H9 (cell line): ENCODE results near the gene LMBR1. TPM values are rescaled to one million over a fixed set of nuclear protein-coding genes. Genes with fewer than 3 reads are reported as not detected.
A peak's percentile ranks its signal among the peaks of the same experiment; 100 is the strongest.

ENCODE experiments used
- DNase-seq: peaks from one replicate; pipeline ENCODE4 v3.0.0-alpha.2; 2017
- H2AFZ ChIP-seq: one replicate; pipeline ENCODE4 v1.6.1; 2013; ENCODE audit warnings: mild to moderate bottlenecking, low read length, control low read depth, moderate library complexity
- H2AK5ac ChIP-seq: 2 replicates; pipeline ENCODE4 v1.6.1; 2013; ENCODE audit warnings: low read length, control low read depth, mixed read lengths; ENCODE audit not compliant: insufficient read length
- H2BK120ac ChIP-seq: one replicate; pipeline ENCODE4 v1.6.1; 2013; ENCODE audit warnings: low read depth, mild to moderate bottlenecking, low read length, control low read depth, inconsistent platforms; ENCODE audit not compliant: poor library complexity, severe bottlenecking
- H2BK12ac ChIP-seq: 2 replicates; pipeline ENCODE4 v1.6.1; 2013; ENCODE audit warnings: low read length, control low read depth, mixed read lengths, low read depth; ENCODE audit not compliant: insufficient read length
- H2BK15ac ChIP-seq: 2 replicates; pipeline ENCODE4 v1.6.1; 2013; ENCODE audit warnings: low read depth, low read length, control low read depth
- H2BK20ac ChIP-seq: one replicate; pipeline ENCODE4 v1.6.1; 2013; ENCODE audit warnings: low read depth, mild to moderate bottlenecking, low read length, control low read depth, inconsistent platforms; ENCODE audit not compliant: poor library complexity, severe bottlenecking
- H2BK5ac ChIP-seq: 2 replicates; pipeline ENCODE4 v1.6.1; 2013; ENCODE audit warnings: low read length, control low read depth, mixed read lengths; ENCODE audit not compliant: insufficient read length
- H3K14ac ChIP-seq: 2 replicates; pipeline ENCODE4 v1.6.1; 2013; ENCODE audit warnings: low read length, control low read depth; ENCODE audit not compliant: insufficient read depth
- H3K18ac ChIP-seq: 2 replicates; pipeline ENCODE4 v1.6.1; 2013; ENCODE audit warnings: low read depth, mild to moderate bottlenecking, mixed read lengths, low read length, control low read depth; ENCODE audit not compliant: insufficient read length
- H3K23ac ChIP-seq: 2 replicates; pipeline ENCODE4 v1.6.1; 2013; ENCODE audit warnings: low read length, control low read depth, mixed read lengths, low read depth; ENCODE audit not compliant: insufficient read length
- H3K23me2 ChIP-seq: 2 replicates; pipeline ENCODE4 v1.6.1; 2013; ENCODE audit warnings: low read depth, mild to moderate bottlenecking, mixed read lengths, low read length, control low read depth; ENCODE audit not compliant: insufficient read length, poor library complexity, severe bottlenecking
- H3K27ac ChIP-seq: 2 replicates; pipeline ENCODE4 v1.5.1; 2013; ENCODE audit warnings: low read length, control low read depth, mixed read lengths, low read depth; ENCODE audit not compliant: insufficient read length
- H3K27me3 ChIP-seq: 2 replicates; pipeline ENCODE4 v1.6.1; 2013; ENCODE audit warnings: low read length, control low read depth, inconsistent platforms; ENCODE audit not compliant: insufficient read depth
- H3K4ac ChIP-seq: 2 replicates; pipeline ENCODE4 v1.6.1; 2013; ENCODE audit warnings: low read depth, mild to moderate bottlenecking, control low read depth, inconsistent platforms, low read length, moderate library complexity
- H3K4me1 ChIP-seq: 2 replicates; pipeline ENCODE4 v1.6.1; 2013; ENCODE audit warnings: low read length, control low read depth, inconsistent platforms; ENCODE audit not compliant: insufficient read depth
- H3K4me2 ChIP-seq: 2 replicates; pipeline ENCODE4 v1.6.1; 2013; ENCODE audit warnings: low read length, control low read depth, mixed read lengths; ENCODE audit not compliant: insufficient read length, insufficient read depth
- H3K56ac ChIP-seq: 2 replicates; pipeline ENCODE4 v1.6.1; 2013; ENCODE audit warnings: low read depth, mild to moderate bottlenecking, mixed read lengths, low read length, control low read depth; ENCODE audit not compliant: insufficient read length
- H3K79me1 ChIP-seq: 2 replicates; pipeline ENCODE4 v1.6.1; 2013; ENCODE audit warnings: low read depth, mild to moderate bottlenecking, moderate library complexity, low read length, control low read depth, inconsistent platforms; ENCODE audit not compliant: insufficient read depth, poor library complexity, severe bottlenecking
- H3K79me2 ChIP-seq: 2 replicates; pipeline ENCODE4 v1.6.1; 2013; ENCODE audit warnings: low read length, control low read depth, inconsistent platforms; ENCODE audit not compliant: insufficient read depth
- H3K9ac ChIP-seq: 2 replicates; pipeline ENCODE4 v1.6.1; 2013; ENCODE audit warnings: low read length, control low read depth, mixed read lengths; ENCODE audit not compliant: insufficient read length; ENCODE audit errors: extremely low read depth
- H3K9me3 ChIP-seq: one replicate; pipeline ENCODE4 v1.6.1; 2013; ENCODE audit warnings: low read depth, low read length, inconsistent platforms; ENCODE audit not compliant: control insufficient read depth
- H3T11ph ChIP-seq: one replicate; pipeline ENCODE4 v1.6.1; 2013; ENCODE audit warnings: mild to moderate bottlenecking, low read length, control low read depth, inconsistent platforms
- H4K20me1 ChIP-seq: one replicate; pipeline ENCODE4 v1.6.1; 2013; ENCODE audit not compliant: control insufficient read depth, insufficient read length, insufficient read depth
- H4K5ac ChIP-seq: 2 replicates; pipeline ENCODE4 v1.6.1; 2013; ENCODE audit warnings: low read depth, mild to moderate bottlenecking, mixed read lengths, low read length, control low read depth; ENCODE audit not compliant: insufficient read length
- H4K8ac ChIP-seq: replicated peaks from 2 replicates; pipeline ENCODE4 v1.6.1; 2013; ENCODE audit warnings: low read length, control low read depth, mixed read lengths, low read depth; ENCODE audit not compliant: insufficient read length
- H4K91ac ChIP-seq: 2 replicates; pipeline ENCODE4 v1.6.1; 2013; ENCODE audit warnings: low read depth, mild to moderate bottlenecking, moderate library complexity, mixed read lengths, low read length, control low read depth; ENCODE audit not compliant: insufficient read length
- H3K27ac Mint-ChIP-seq, 3 experiments: 2 replicates in 2 of 3; 3 replicates in 1 of 3; pipeline ENCODE4 v1.8.0; 2020 to 2021; ENCODE audit warnings: mixed read lengths in 3 of 3, mild to moderate bottlenecking in 1 of 3, moderate library complexity in 1 of 3
- H3K27me3 Mint-ChIP-seq: 2 replicates; pipeline ENCODE4 v1.8.0; 2021; ENCODE audit warnings: low read depth, mild to moderate bottlenecking, moderate library complexity, mixed read lengths
- H3K36me3 Mint-ChIP-seq, 3 experiments: 2 replicates in 2 of 3; 3 replicates in 1 of 3; pipeline ENCODE4 v1.8.0; 2020 to 2021; ENCODE audit warnings: low read depth in 3 of 3, mixed read lengths in 3 of 3; ENCODE audit not compliant: insufficient read depth in 1 of 3
- H3K4me1 Mint-ChIP-seq, 2 experiments: 2 replicates each; pipeline ENCODE4 v1.8.0; 2020; ENCODE audit warnings: mixed read lengths in 2 of 2
- H3K4me3 Mint-ChIP-seq, 2 experiments: 2 replicates in 1 of 2; 3 replicates in 1 of 2; pipeline ENCODE4 v1.8.0; 2020 to 2021; ENCODE audit warnings: mild to moderate bottlenecking in 2 of 2, mixed read lengths in 2 of 2, moderate library complexity in 1 of 2
- H3K9me3 Mint-ChIP-seq, 2 experiments: 2 replicates in 1 of 2; 3 replicates in 1 of 2; pipeline ENCODE4 v1.8.0; 2020; ENCODE audit warnings: mild to moderate bottlenecking in 2 of 2, mixed read lengths in 2 of 2, moderate library complexity in 1 of 2
- CTCF ChIP-seq: fragments of 200-600 bp; sonication (generic); conservative IDR thresholded peaks from 3 replicates; pipeline ENCODE4 v1.8.0; 2021; ENCODE audit warnings: antibody characterized with exemption, mild to moderate bottlenecking
- WGBS: extraction: QIAGEN DNeasy Blood & Tissue Kit; methylation state at CpG from one replicate; pipeline ENCODE4 v1.1.7; 2013; ENCODE audit warnings: missing lambda C conversion rate, low lambda C conversion rate, mixed read lengths; ENCODE audit not compliant: insufficient read length; ENCODE audit errors: extremely low coverage; 5-methylcytosine and 5-hydroxymethylcytosine counted together
- total RNA-seq: library from RNA; stranded (reverse); gene quantifications from 2 replicates; pipeline ENCODE4 v1.2.1, GENCODE V29; 2021

The LMBR1 gene
- total RNA-seq, 1 experiment from 2014 or later: 62.3 TPM

GRCh38 chr7:156703209-156703608 is 189.8 kb downstream of the LMBR1 start:
- no peak overlapping the region for H3K4me2 ChIP-seq
- H3K14ac ChIP-seq: no peak overlapping the region
- H3K36me3 Mint-ChIP-seq: peaks cover 30 to 33% (median 33%) of the 10 kb centered on the region in 3 experiments
- no peak overlapping the region for H2BK120ac ChIP-seq
- no peaks in the 10 kb centered on the region for H3K4me1 Mint-ChIP-seq
- H3K27me3 ChIP-seq: no peaks in the 10 kb centered on the region
- H3K27me3 Mint-ChIP-seq: no peaks in the 10 kb centered on the region; the same call in 1 of the 2 replicates
- H2BK20ac ChIP-seq: no peak overlapping the region
- H3K23me2 ChIP-seq: no peaks in the 10 kb centered on the region
- peaks cover 4% of the 10 kb centered on the region for H3K9me3 ChIP-seq
- no peak for TF ChIP-seq CTCF
- no peak overlapping the region for H3T11ph ChIP-seq
- no peak overlapping the region for H4K8ac ChIP-seq
- H3K56ac ChIP-seq: no peak overlapping the region
- no peak overlapping the region for H3K9ac ChIP-seq
- H4K5ac ChIP-seq: no peak overlapping the region
- no peaks in the 10 kb centered on the region for H3K79me1 ChIP-seq
- H2BK15ac ChIP-seq: no peak overlapping the region
- peak overlapping the region in 2 of 3 experiments; percentile 24 to 29; a peak in 1 of 7 replicates for H3K27ac Mint-ChIP-seq
- no peak overlapping the region for H3K27ac ChIP-seq
- no peak overlapping the region for H2BK5ac ChIP-seq
- H3K4ac ChIP-seq: no peak overlapping the region
- no peaks in the 10 kb centered on the region for H3K79me2 ChIP-seq
- H3K18ac ChIP-seq: no peak overlapping the region
- DNase-seq: no peak
- no peaks in the 10 kb centered on the region for H3K4me1 ChIP-seq
- H3K23ac ChIP-seq: no peak overlapping the region
- no peak overlapping the region for H3K4me3 Mint-ChIP-seq
- no peak overlapping the region for H4K91ac ChIP-seq
- no peak overlapping the region for H2AFZ ChIP-seq
- no peaks in the 10 kb centered on the region for H4K20me1 ChIP-seq
- H2BK12ac ChIP-seq: no peak overlapping the region
- H3K9me3 Mint-ChIP-seq: peaks cover 15 to 30% of the 10 kb centered on the region in 2 experiments
- WGBS: no CpG with 5 or more reads among the region's 4 CpGs
- H2AK5ac ChIP-seq: no peak overlapping the region
